ENCODE data around the gene CAMTA1. TPM values are rescaled to one million over a fixed set of nuclear protein-coding genes. Genes with fewer than 3 reads are reported as not detected.

The CAMTA1 gene
- total RNA-seq, 2 donors from 2014 or later: 105 to 113 TPM

DNA sequence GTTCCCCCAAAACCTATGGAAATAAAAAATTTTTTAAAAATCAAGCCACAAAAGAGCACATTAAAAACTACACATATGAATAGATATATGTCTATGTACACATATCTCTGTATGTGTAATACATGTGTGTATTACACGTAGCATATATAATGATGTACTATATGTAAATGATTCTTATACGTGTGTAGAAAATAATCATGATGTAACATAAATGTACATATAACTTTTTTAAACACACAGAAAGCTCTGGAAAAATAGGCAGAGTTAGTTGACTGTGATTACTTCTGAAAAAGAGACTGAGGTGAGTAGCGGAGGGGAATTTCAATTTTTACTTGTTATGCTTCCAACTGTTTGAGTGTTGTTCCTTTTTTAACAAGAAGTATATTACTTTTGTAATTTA, 405.0 kb downstream of the CAMTA1 start:
- H3K36me3 ChIP-seq: no peaks in the 10 kb centered on the region
- ATAC-seq (ENCODE audit: insufficient number of reproducible peaks, low FRiP score, low read depth): no peak
- no peak overlapping the region for H3K27ac ChIP-seq
- no peaks in the 10 kb centered on the region for H3K27me3 ChIP-seq (replicated peaks; ENCODE audit: insufficient read depth)
- no peaks in the 10 kb centered on the region for H3K9me3 ChIP-seq
- H3K4me3 ChIP-seq: no peak overlapping the region
- TF ChIP-seq, protein P1, sequence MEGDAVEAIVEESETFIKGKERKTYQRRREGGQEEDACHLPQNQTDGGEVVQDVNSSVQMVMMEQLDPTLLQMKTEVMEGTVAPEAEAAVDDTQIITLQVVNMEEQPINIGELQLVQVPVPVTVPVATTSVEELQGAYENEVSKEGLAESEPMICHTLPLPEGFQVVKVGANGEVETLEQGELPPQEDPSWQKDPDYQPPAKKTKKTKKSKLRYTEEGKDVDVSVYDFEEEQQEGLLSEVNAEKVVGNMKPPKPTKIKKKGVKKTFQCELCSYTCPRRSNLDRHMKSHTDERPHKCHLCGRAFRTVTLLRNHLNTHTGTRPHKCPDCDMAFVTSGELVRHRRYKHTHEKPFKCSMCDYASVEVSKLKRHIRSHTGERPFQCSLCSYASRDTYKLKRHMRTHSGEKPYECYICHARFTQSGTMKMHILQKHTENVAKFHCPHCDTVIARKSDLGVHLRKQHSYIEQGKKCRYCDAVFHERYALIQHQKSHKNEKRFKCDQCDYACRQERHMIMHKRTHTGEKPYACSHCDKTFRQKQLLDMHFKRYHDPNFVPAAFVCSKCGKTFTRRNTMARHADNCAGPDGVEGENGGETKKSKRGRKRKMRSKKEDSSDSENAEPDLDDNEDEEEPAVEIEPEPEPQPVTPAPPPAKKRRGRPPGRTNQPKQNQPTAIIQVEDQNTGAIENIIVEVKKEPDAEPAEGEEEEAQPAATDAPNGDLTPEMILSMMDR (IDR thresholded peaks at IDR 0.05): no peak
- DNase-seq (ENCODE audit: low spot score): no peak
- H3K4me1 ChIP-seq (ENCODE audit: control insufficient read depth in 1 of 2, low read depth in 2 of 2): no peaks in the 10 kb centered on the region

DNA sequence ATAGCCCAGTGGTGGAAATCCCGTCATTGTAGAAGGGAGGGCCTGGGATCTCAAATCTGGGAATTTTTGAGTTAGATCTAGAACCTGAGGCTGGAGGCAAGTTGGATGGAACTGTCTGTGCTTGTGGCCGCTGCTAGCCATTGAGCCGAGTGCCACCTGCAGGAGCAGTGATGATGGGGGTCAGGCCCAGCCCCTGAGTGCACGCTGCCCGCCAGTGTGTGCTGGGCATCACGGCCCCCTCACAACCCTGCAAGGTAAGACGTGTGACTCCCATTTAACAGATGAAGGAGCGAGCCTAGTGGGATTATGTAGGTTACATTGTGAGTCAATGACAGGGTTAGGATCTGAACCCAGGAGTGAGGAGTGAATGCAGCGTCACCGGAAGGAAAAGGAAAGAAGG, 407.2 kb downstream of the CAMTA1 start:
- H3K27me3 ChIP-seq (replicated peaks; ENCODE audit: insufficient read depth): no peaks in the 10 kb centered on the region
- H3K4me3 ChIP-seq: no peak overlapping the region
- H3K4me1 ChIP-seq (ENCODE audit: control insufficient read depth in 1 of 2, low read depth in 2 of 2): no peaks in the 10 kb centered on the region
- H3K27ac ChIP-seq: no peak overlapping the region
- ATAC-seq (ENCODE audit: insufficient number of reproducible peaks, low FRiP score, low read depth) (no peak), DNase-seq (ENCODE audit: low spot score) (no peak)
- H3K36me3 ChIP-seq: no peaks in the 10 kb centered on the region
- TF ChIP-seq, protein P1 (IDR thresholded peaks at IDR 0.05): no peak
- H3K9me3 ChIP-seq: no peaks in the 10 kb centered on the region

DNA sequence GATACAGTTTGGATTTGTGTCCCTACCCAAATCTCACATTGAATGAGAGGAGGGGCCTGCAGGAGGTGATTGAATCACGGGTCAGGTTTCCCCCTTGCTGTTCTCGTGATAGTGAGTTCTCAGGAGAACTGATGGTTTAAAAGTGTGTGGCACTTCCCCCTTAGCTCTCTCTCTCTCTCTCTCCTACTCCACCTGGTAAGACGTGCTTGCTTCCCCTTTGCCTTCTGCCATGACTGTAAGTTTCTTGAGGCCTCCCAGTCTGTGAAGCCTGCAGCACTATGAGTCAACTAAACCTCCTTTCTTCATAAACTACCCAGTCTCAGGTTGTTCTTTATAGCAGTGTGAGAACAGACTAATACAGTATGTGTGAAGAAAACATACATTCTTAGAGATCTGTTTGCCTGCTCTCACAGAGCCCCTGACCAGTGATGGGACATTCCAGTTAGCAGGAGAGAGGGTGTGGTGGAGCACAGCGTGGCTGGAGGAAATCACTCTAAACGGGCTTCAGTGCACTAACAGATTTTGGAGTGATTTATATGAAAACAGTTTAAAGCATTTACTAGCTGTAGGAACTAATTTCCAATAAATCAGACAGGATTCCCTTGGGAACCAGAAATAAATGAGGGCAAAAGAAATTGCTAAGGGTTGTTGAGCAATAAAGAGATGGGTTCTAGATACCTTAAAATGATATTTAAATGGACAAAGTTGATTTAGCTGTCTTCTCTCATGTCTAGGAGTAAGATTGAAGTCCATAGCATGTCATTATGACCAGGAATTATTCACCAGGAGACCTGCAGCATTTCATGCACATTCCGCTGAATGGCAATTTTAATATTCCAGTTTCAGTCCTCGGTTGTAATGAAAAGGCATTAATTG, 411.0 kb downstream of the CAMTA1 start:
- H3K27ac ChIP-seq: no peak overlapping the region
- no peaks in the 10 kb centered on the region for H3K9me3 ChIP-seq
- H3K4me1 ChIP-seq (ENCODE audit: control insufficient read depth in 1 of 2, low read depth in 2 of 2): no peaks in the 10 kb centered on the region
- H3K27me3 ChIP-seq (replicated peaks; ENCODE audit: insufficient read depth): no peaks in the 10 kb centered on the region
- H3K36me3 ChIP-seq: no peaks in the 10 kb centered on the region
- DNase-seq (ENCODE audit: low spot score): no peak
- ATAC-seq (ENCODE audit: insufficient number of reproducible peaks, low FRiP score, low read depth): no peak
- H3K4me3 ChIP-seq: no peak overlapping the region
- TF ChIP-seq, protein P1 (IDR thresholded peaks at IDR 0.05): no peak

DNA sequence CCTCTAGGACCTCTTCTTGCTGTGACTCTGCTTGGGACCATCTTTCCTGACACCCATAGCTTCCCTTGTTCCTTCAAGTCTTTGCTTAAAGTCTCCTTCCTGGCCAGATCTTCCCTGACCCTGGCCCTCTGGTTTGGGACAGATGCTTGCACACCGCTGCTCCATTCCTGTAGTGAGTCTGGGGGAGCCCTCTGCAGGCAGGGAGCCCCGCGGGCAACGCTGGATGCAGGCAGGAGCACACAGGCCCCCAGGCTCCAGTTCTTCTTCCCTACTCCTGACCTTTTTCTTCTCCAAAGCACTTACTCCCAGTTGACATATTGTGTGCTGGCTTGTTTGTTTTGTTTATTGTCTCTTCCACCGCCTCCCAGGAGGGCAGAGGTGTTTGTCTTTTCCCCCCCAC, 413.4 kb downstream of the CAMTA1 start:
- DNase-seq (ENCODE audit: low spot score) (no peak), ATAC-seq (ENCODE audit: insufficient number of reproducible peaks, low FRiP score, low read depth) (no peak)
- no peak overlapping the region for H3K4me3 ChIP-seq
- no peaks in the 10 kb centered on the region for H3K4me1 ChIP-seq (ENCODE audit: control insufficient read depth in 1 of 2, low read depth in 2 of 2)
- H3K36me3 ChIP-seq: no peaks in the 10 kb centered on the region
- no peak overlapping the region for H3K27ac ChIP-seq
- TF ChIP-seq, protein P1 (IDR thresholded peaks at IDR 0.05): no peak
- no peaks in the 10 kb centered on the region for H3K27me3 ChIP-seq (replicated peaks; ENCODE audit: insufficient read depth)
- H3K9me3 ChIP-seq: no peaks in the 10 kb centered on the region

DNA sequence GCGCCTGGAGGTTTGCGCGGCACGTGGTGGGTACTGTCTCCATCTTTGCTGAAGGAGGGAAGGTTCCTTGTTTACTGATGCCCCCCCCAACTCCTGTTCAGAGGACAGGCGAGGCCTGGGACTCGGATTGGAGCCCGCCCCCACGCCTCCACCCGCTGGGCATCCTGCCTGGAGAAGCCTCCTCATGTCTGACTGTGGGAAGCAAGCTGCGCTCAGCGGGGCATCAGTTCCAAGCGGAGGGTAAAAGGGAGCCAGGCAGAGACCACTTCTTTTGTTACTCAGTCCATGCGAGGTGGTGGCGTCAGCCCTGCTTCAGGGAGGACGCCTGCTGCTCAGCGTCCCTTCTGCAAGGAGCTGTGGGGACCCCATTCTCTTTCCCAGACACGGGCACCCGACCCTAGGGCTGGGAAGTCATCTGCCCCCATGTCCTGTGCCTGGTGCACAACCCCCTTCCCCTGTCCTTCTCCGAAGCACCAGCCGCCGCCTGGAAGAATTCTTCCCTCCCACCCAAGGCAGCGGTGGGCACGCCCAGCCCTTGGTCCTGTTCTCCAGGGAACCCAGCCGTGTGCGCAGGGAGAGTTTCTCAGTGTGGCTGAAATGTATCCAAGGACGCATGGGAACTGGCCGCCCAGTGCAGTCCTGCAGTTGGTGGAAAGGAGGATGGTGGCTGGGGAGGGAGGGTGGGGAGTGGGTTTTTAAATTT, 414.0 kb downstream of the CAMTA1 start:
- DNase-seq (ENCODE audit: low spot score): no peak
- no peak overlapping the region for H3K27ac ChIP-seq
- no peaks in the 10 kb centered on the region for H3K4me1 ChIP-seq (ENCODE audit: control insufficient read depth in 1 of 2, low read depth in 2 of 2)
- H3K27me3 ChIP-seq (replicated peaks; ENCODE audit: insufficient read depth): no peaks in the 10 kb centered on the region
- TF ChIP-seq, protein P1 (IDR thresholded peaks at IDR 0.05): no peak
- H3K9me3 ChIP-seq: no peaks in the 10 kb centered on the region
- no peak overlapping the region for H3K4me3 ChIP-seq
- H3K36me3 ChIP-seq: no peaks in the 10 kb centered on the region
- no peak for ATAC-seq (ENCODE audit: insufficient number of reproducible peaks, low FRiP score, low read depth)
